HG02610 (cell line): ENCODE measurements around the gene PHACTR3.

Experiments
- ATAC-seq: cut with Tn5 transposase; IDR thresholded peaks from one replicate; pipeline ENCODE4 v1.9.1; 2021; ENCODE audit warnings: mild to moderate bottlenecking, moderate library complexity; ENCODE audit not compliant: unreplicated experiment

Gene PHACTR3

GRCh38 chr20:59688999-59689398, 84.7 kb downstream of the PHACTR3 start:
- ATAC-seq, result no peak

DNA sequence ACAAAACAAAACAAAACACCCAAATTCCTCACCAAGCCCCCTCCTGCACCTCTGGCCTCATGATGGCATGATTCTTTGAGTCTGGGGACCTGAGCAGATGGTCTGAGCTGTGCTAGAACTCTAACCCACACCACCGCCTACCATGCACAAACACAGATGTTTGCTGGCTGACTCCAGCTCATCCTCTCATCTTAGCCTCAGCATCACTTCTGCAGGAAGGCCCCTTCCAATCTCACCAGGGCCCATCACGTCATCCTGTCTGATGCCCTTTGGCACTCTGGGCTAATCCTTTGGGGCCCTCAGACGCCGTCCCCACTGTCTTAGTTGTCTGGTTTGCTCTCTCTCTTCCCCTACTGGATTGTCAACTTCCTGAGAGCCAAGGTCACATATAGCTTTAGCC, 85.8 kb downstream of the PHACTR3 start:
- no peak for ATAC-seq

GRCh38 chr20:59690976-59691375, 86.6 kb downstream of the PHACTR3 start:
- no peak for ATAC-seq

DNA sequence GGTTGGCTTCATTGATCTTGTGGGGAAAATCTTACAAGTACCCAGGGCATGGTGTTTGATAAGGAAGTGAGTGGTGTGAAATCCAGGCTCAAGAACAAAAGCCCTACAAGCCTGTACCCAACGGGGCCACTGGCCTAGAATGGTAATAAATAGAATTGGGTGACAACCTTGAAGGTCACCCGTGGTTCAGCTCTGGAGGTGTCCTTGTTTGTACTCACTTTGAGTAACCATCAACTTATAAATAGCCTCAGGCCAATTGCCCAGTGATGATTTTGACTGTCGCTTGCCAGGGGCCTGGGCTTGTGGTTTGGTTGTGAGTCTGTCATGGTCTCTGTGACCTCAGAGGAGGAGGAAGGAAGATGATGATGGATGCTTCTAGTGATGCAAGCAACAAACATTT, 87.8 kb downstream of the PHACTR3 start:
- ATAC-seq, result no peak

- ATAC-seq, result no peak
Observed at GRCh38 chr20:59693587-59693986, 89.2 kb downstream of the PHACTR3 start.

GRCh38 chr20:59696476-59696875, 92.1 kb downstream of the PHACTR3 start:
- ATAC-seq, result no peak

DNA sequence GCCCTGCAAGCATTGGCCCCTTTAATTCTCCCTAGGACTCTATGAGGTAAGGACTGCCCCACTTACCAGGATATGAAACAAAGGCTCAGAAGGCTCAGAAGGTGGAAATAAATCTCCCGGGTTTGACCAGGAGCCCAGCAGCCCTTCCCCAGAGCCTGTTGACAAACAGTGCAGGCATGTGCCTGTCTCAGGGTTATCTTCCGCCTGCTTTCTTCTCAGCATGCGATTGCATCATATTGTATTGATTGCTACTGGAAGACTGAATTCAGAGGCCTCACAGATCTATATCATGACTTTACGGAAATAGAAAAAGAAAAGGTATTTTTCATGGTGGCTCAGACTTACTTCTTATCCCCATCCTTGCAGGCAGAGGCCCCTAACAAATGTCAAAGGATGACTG, 92.7 kb downstream of the PHACTR3 start:
- no peak for ATAC-seq

GRCh38 chr20:59698598-59698997, 94.3 kb downstream of the PHACTR3 start:
- ATAC-seq, result no peak

DNA sequence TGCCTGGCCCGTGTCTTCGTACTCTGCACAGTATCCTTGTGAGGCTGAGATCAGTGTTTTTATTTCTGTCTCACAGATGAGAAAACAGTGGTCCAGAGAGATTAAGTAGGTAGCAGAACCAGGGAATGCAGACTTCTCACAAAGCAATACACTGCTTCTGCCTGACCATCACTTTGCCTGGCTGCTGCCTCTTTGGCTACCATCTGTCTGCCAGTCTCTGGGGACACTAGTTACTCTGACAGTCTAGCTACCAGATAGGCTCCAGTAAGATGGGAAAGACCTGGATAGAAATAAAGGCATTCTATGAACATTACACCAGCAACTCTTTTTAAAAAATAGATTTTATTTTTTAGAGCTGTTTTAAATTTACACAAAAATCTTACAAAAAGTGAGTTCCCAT, 96.9 kb downstream of the PHACTR3 start:
- no peak for ATAC-seq

DNA sequence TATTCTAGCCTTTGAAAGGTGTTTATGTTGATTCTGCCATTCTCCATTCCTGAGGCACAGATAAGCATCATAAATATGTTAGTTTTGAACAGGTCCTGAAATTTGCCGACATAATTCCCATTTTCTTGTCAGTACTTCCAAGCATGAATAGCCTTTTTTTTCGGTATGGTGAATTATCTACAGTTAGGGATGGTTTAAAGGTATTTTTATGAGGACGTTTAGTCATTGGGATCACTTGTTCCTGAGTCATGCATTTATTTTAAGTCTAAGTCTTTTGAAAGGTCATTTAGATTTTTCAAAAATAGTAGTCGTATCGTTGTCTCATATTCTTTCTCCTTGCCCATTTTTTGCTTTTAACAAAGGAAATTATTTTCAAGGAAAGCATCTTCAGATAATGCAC, 98.7 kb downstream of the PHACTR3 start:
- no peak for ATAC-seq

DNA sequence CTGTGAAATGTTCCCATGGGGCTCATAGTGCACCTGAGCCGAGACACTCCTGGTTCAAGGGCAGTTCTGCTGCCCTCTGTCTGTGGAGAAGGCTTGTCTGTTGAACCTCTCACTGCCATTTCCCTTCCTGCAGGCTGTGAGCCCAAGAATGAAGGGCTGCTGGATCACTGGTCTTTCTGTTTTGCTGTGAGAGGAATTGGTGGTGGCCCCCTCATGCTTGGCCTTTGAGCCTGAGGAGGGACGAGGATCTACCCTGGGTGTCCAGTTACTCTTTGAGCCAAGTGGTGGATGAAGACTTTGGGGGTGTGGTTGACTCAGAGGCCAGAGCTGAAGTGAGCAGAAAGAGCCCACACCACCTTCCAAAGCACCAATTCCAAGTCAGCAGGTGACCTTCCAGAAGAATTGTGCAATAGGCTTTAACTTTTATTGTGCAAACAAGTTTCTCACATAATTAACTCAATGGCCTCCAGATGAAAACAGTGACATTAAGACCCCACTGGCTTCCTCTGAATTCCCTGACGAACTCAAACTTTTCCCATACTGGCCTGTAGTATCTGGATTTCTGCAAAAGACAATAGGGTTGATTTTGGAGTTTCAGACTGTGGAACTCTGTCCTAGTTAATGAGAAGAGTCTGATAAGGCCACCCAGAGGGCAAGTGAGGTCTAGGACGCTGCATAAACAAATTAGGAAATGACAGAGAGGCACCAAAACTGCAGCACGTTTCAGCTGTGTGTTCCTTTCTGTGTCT, 101.5 kb downstream of the PHACTR3 start:
- no peak for ATAC-seq

- no peak for ATAC-seq
Observed at GRCh38 chr20:59706400-59706693, 102.0 kb downstream of the PHACTR3 start.

DNA sequence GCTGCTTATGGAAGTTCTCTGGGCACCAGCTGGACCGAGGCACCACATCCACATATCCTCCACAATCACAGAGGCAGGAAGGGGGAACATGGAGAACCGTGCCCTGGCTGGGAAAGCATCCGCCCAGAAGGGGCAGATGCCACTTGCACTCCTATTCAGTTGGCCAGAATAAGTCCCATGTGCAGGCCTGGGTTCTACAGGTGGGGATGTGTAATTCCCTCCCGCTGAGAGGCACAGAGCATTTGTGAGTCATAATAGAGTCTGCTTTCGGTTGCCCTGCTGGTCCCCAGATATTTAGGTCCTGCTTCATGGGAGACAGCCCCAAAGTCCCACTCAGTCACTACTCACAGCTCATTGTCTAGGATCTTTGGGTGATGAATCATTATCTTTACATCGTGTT, 104.0 kb downstream of the PHACTR3 start:
- no peak for ATAC-seq

DNA sequence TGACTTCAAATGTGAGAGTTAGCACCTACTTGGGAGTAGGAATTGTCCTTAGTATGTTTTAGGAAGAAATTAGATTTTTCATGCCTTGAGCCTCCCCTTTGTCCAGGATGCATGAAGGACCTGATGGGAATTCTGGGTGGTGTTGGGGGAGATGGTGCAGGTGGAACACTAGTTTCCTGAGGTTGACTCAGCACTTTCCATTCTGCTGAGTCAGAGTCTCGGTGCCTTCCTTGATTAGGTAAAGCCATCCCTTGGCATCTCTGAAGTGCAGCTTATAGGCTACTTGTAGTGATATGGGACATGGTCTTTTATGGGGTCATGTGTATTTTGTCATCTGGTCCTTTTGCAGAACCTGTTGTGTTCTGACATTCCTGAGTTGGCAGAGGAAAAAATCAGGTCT, 105.3 kb downstream of the PHACTR3 start:
- ATAC-seq, result no peak

GRCh38 chr20:59718071-59718470, 113.7 kb downstream of the PHACTR3 start:
- ATAC-seq, result no peak

GRCh38 chr20:59718751-59719150, 114.4 kb downstream of the PHACTR3 start:
- ATAC-seq, result no peak

DNA sequence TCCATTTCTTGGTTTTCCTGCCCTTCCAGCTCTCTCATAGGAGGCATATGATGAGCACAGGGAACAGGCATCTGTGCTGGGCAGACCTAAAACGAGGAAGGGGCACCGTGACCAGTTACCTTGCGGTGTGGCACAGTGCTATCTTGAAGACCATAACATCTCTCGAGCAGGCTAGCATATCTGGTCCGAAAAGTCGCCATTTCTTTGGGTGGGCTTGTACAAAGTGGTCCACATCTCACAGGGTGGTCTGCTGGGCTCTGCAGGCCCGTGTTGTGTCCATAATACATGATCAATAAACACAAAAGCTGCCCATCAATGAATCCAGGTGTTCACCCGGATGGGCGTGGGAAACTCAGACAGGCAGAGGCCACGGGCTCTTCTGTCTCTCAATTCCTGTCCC, 115.7 kb downstream of the PHACTR3 start:
- ATAC-seq, result no peak

DNA sequence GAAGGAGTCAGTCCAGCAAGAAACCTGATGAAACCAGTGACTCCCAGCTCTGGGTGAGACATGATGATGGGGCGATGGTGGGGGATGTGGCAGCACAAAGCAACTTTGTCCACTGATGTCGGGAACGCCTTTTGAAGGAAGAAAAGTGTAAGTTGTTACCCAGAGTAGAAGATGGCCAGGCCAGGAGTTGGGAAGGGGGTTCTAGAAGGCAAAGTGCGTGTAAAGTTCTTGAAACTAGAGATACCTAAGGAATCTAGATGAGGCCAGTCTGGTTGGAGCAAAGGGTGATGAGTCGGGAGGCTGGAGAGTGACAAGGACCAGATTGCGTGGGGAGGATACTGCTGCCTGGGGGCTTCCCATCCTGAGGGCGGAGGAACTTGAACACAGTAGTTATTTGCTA, 117.0 kb downstream of the PHACTR3 start:
- ATAC-seq, result no peak

GRCh38 chr20:59723108-59723500, 118.8 kb downstream of the PHACTR3 start:
- no peak for ATAC-seq

GRCh38 chr20:59723607-59724456, 119.5 kb downstream of the PHACTR3 start:
- ATAC-seq, result no peak

- ATAC-seq, result no peak
Observed at GRCh38 chr20:59724457-59725366, 120.4 kb downstream of the PHACTR3 start.
